IPS DF 4.7 (cell line): ENCODE measurements around the gene INPP4B.

Source experiments
- DNase-seq: peaks from one replicate; pipeline ENCODE4 v3.0.0-alpha.2; 2013; ENCODE audit warnings: low spot score; ENCODE audit errors: extremely low read depth

INPP4B gene

DNA sequence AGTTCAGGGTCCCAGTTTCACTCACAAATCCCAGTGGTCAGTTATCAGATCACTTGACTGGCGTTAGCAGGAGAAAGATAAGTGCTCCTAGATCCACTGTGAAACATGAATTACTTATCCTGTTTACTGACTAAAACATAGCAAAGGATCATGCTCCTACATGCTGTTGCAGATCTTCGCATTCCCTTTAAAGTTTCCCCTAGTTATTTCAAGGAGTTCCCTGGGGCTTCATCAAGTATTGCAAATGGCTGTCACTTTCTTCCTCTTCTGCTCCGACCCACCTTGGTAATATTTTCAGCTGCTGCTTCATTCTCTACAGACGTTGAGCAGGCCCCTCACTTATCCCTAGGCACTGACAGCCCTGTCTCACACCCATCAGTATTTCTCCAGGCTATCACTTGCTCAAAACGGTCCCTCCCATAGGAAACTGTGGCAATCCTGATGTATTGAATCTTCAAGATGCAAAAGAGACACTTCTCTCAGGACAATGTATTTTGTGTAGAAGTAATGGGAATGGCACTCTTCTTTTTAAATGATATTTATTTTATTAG is 466.0 kb downstream of the INPP4B start:
- no peak for DNase-seq

DNA sequence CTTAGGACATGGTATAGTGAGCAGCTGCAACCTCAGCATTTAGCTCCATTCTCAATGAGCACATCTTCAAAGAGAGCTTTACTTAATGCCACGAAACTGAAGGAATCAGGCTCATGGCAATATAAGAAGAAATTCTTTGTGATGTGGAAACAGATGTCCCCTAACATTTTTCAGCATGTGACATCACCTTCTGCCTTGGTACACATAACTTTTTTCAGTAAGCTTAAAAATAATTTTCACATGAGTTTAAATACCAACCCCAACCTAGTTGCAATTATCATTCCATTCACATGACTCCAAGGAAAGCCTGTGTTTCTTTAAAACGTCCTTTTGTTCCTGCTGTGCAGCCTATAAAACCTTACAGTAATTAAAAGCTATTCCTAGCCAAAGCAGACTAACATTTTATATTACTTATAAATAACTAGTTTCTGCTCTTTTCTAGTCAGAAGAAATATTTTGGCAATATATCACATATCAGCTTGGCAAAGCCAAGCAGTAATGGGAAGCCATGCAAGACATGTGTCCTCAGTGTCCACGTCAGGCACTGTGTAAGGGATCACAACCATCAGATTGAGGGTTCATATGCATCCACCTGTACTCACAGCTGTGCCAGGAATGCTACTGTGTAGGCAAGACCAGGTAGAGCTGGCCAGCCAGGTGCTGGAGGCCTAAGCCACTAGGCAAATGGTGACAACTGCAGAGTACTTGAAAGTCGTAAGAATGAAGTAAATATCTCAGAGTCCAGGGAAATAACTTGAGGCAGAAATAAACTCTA is 466.6 kb downstream of the INPP4B start:
- DNase-seq = no peak

DNA sequence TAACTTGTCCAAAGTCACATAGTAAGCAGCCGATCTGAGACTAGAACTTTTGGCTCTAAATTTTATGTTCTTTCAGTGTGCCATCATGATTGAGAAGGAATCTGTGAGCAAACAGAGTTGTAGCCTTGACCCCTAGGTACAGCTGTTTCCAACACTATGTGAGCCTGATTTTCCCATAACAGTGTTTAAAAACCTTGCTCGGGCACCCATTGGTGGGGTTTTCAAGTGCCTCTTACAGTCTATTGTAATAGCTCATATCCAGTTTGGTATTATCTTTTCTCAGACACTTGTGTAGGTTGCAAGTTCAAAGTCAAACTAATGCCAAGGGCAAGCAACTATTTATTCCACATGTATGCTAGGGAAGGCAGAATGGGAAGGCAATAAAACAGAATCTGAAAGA is 467.9 kb downstream of the INPP4B start:
- DNase-seq = no peak

DNA sequence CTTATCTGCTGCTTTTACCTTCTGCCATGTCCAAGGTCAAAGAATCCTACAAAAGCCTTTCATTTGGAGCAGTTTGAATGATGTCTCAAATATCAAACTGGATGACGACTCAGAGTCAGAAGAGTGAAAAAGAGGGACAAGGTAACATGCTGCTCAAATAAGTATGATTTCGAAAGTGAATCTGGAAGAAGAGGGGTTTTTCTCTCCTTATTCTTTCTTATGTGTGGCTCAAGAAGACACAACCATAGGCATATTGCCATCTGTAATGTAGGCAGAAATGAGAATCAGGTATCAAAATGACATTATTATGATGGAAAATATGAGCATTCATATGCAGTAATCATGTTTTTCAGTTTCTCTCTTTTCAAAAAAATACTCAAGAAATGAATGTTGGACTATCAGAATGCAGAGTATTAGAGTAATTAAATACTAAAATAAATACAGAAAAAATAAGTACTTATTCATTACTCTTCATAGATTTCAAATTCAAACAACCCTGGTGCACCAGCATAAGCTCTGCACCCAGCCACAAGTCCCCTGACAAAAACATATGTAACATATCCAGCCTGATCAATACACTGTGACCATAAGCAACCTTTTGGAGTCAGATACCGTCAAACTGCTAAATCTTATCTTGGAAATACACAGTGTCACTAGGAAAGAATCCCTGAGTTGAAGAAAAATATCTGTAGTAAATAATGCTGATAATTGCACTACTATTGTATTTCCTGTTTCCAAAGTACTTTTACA is 468.6 kb downstream of the INPP4B start:
- DNase-seq = no peak

DNA sequence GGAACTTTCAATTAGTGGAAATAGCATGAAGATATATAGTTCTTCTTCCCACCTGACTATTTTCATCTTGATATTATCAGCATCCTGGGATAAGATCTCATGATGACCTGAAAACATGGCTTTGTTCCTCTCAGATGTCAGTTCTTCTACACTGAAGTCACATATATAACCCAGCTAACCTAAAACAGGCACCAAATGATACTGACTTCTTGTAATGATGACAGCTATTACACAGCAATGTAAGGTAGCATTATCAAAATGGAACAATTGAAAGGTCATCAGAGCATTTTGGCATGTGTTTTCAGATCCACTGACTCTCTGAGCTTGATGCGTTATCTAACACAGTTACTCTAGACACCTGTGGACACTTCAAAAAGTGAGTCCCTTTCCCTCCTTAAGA is 469.9 kb downstream of the INPP4B start:
- DNase-seq = no peak

DNA sequence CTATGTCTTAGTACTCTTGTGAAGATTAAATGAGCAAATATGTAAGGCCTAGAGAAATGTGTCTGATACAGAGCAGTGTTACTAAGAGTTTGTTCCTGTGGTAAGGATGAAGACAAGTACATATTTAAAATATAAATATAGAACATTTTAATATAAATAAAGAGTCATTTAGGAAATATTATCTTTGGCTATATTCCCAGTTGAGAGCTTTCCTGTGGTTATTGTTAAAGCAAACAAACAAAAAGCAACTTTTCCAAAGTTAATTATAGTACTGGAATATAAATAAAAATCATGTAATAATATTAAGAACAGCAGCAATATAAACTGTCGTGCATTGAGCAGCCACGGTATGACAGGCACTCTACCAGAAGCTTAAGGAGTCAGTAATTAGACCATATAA is 472.5 kb downstream of the INPP4B start:
- no peak for DNase-seq

DNA sequence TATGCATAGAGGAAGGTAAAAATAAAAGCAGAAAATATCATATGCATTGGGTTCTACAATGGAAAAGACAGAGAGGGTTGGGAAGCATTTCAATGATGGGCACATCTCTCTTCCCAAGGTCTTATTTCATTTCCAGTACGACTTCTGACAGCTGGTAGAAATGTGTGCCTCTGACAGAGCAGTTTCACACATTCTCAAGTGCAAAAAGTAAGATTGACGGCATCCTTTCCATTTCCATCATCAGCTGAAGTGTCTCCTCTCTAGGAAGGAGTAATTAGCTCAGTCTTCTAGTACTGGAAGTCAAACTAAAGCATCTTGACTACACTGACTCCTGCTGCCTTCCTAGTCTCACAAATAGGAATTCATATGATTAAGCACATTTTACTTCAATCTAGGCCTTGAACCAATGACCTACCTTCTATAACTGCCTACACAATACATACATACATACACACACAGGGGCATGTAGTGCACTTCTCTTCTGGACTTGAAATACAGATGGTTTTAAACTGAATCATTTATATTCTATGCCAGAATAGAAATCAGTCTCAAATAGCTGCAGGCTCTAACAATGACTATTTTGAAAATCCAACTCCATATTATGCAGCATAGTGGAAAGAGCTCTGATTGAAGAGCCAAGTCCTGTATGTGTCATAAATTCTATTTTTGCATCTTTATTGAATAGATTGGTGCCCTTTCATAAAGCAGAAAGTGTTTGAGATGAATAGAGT is 473.4 kb downstream of the INPP4B start:
- DNase-seq = no peak

DNA sequence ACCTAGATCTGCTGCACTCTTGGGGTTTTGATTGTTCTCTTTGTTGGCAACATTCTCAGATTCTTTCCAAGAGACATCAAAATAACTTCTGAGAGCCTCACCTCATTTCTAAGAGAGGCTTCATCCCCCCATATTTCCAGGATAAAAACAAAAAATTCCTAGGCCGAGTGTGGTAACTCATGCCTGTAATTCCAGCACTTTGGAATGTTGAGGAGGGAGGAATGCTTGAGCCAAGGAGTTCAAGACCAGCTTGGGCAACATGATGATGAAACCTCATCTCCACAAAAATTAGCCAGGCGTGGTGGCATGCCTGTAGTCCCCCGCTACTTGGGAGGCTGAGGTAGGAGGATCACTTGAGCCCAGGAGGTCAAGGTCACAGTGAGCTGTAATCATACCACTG is 477.0 kb downstream of the INPP4B start:
- DNase-seq = no peak

DNA sequence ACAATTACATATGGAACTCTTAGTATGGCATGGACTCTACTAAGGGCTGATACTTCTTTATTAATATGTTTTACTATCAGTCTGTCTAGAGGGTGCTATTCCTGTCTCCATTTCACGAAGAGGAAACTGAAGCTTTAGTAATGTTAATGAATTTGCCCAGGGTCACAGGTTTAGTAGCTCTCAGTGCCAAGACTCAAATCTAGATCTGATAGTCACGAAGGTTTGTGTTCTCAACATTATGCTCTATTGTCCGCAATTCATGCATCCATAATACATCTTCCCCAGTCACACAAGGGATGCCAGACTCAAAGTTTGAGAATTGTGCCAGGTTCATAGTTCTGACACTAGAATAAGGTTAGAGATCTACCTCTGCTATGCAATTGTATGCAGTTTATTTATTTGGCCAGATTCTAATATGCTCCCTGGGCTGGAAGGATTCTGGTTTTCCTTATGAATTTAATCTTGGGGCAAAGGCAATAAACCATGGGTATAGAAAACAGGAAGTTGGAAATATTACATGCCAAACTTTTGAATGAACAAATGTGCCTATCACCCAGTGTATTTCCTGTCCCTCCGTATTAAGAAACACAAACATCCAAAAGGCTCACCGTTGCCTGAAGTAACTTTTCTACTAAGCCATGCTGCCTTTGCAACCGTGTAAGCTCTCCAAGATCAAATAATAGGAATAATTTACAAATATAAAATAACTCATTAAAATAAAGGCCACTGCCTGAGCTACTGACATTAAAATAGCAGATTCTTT is 478.5 kb downstream of the INPP4B start:
- no peak for DNase-seq

DNA sequence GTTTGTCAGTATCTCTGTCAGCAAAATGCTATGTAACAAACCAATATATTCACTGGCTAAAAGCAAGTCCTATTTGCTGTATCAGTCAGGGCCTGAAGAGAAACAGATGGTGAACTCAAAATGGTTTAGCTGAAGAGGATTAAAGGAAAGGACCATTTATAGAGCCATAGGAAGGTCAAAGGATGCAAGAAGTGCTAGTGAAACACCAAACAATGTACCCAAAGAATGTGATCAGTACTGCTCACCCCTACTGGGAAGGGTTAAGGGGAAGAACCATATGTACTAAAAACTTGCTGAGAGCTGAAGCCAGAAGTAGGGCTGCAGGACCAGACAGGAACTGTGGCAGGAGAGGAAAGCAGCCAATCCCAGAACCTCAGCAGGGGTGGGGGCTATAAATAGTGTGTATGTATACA is 479.3 kb downstream of the INPP4B start:
- no peak for DNase-seq

DNA sequence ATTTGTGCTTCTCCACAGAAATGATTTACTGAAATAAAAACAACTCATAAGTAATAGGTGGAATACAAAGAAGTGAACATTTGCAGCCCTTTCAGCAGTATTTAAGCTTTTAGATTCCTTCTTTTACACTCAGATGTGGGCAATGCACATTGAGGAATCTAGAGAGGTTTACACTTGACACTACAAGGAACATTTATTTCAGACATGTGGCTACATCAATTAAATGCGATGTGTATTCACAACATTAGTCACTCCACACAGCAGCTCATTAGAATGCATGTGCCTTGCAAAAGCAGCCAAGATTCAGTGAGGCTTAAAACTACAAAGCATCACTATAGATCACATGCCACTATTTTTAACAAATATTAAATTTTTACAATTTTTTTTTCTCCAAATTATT is 480.7 kb downstream of the INPP4B start:
- no peak for DNase-seq

DNA sequence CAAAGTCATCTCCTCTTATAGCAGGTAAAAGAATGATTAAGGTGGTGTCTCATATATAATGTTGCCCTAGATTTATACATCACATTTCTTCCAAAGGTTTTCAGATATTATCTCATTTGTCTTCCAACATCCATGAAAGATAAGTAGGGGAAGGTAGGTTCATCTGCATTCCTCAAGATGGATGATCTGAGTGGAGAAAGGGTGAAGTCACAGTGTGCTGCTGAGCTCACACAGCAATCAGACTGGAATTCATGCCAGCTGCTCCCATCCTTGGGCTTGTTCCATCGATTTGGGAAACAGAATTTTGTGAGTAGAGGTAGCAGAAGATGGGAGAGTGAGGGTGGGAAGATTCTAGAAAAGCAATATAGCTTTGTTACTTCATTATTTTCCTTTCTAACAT is 482.4 kb downstream of the INPP4B start:
- no peak for DNase-seq

DNA sequence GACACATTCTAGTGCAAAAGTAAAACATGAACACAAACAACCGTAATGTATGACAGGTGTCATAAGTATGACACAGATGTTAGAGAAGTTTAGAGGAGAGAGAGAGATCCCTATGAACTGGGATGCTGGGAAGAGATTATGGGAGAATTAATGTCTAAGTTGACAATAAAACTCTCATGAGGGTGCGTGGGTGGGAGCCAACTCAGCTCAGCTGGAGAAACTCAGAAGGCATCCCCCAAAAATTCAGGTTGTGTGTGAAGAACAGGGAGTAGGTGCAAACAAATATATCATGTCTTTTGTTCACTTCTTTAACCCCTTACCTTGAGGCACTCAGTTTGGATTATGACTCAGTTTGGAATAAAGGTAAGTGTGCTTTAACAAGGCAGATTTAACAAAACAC is 484.1 kb downstream of the INPP4B start:
- DNase-seq = no peak

DNA sequence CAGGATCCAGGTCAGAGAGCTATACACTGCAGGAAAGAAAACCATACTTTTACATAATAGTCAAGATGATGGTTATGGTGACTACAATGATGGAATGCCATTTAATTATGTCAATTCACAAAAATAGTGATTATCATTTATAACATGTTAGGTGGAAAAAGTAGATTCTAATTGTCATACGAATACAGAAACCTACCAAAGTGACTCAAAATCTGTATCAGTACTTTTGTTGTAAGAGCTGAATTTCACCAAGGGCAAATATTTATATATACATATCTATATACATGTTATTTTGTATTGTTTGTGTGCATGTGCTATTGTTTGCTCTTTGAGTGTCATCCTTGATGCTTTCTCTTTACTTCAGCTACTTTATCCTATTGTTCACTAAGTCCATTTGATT is 485.4 kb downstream of the INPP4B start:
- no peak for DNase-seq

DNA sequence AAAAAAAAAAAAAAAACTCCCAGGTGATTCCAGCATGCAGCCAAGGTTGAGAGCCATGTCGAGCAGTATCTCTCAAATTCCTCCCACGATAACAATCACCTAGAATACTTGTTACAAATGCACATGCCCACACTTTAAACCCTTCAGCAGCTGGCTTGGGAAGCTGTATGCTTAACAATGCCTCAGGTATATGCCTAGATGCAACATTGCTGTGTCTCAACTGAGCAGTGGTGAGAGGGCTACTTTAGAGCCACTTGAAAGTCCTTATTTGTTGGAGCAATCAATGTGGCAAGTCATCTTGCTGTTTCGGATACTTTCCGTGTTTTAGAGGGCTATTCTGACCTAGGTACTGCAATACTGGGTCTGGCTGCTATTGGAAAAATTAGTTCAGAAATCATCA is 487.4 kb downstream of the INPP4B start:
- no peak for DNase-seq

DNA sequence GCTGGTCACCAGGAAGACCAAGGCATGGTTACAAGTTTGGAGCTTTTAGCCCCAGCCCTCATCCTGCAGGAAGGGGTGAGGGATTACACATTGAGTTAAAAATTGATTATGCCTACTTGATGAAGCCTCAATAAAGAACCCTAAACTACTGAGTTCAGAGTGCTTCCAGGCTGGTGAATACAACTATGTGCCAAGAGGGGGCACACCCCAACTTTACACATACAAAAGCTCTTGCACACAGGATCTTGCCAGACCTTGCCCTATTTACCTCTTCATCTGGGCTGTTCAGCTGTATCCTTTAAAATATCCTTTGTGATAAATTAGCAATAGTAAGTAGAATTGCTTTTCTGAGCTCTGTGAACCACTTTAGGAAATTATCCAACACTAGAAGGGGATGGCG is 489.3 kb downstream of the INPP4B start:
- DNase-seq = no peak

DNA sequence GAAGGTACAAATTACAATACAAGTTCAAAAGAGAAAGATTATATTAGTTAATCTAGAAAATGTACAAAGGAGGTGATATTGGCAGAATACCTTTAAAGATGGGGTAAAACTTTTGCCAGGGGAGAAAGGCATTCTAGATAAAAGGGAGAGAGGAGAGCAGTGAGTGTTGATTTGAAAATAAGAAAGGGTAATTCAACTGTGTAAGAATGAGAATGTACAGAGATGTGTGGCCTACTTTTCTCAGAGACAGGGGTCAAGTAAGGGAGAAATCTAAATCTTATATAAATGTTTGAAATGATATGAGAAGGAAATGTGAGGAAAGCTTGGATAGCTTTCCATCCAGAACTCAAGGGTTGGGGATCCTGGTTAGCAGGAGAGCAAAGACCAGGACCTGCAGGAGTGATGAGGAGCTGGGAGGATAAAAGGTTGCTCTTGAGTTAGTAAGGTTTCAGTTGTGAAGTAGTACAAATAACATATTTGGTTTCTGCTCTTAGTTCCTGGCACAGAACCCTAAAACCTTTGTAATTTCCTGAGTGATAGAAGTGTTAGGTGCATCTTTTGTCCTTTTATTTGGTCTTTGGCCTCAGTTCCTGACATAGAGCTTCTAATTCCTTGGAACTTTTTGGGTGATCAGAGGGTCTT is 489.9 kb downstream of the INPP4B start:
- no peak for DNase-seq

DNA sequence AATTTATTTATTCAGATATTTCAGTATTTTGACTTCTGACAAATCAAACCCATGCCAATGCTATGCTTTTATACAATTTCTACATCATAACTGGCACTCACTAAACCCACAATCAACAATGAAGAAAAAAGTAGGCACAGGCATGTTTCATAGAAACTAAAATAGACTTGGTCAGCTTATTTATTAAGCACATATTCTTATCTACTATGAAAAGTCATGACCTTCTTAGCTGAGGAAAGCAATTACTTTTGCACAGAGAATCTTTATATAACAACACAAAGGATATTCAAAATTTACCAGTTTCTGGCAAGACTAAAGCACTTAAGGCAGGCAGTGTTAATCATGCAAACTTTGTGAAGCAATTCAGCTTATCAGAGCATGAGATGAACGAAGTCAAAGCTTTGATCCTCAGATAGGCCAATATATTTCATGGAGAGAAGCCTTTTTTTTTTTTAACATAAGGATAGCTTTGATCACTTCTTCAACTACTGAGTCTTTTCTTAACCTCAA is 490.6 kb downstream of the INPP4B start:
- no peak for DNase-seq

DNA sequence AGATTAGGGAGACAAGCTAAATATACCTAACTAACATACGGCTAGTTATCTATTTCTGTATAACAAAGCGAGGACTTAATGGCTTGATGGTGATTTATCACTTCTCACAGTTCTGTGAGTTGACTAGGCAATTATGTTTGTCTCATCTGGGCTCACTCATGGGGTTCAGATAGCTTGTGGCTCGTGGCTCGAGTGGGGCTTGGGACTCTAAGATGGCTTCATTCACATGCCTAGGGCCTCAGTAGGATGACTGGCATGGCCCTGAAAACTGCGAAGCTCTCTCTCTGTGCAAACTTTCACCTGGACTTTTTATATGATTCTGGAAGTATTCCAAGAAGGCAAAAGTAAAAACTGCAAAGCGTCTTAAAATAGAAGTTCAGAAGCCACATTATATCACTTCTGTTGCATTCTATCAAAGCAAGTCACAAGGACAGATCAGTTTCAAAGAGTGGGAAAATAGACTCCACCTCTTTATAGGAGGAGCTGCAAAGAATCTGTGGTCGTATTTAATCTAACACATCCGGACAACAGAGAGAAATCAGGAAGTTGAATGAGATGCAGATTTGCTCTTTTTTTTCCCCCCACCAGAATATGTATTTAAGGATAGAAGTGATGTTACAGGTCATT is 491.2 kb downstream of the INPP4B start:
- no peak for DNase-seq

DNA sequence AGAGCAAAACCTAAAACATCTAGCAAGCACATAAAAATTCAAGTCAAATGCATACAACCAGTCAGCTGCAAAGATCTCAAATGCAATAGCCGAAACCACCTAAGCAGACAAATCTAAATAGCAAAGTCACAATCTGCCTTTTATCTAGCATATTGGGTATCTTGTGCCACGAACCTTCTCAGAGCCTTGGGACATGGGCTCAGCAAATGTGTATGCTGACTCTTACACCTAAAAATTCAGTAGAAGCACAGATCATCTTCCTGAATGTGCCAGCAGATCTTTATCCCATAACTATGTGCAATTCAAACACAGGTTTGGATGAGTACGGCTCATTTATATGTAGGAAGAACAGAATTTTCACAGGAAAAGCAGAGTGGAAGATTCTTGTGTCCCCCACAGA is 492.1 kb downstream of the INPP4B start:
- no peak for DNase-seq
